Measurements from ENCODE around the gene TBC1D21. TPM values are rescaled to one million over a fixed set of nuclear protein-coding genes. Genes with fewer than 3 reads are reported as not detected.
A peak's percentile ranks its signal among the peaks of the same experiment; 100 is the strongest.

TBC1D21 gene
- polyA plus RNA-seq, 1 donor = not detected

- Histone ChIP-seq H3K9me3 (ENCODE audit: control insufficient read depth, low read depth, low read length) (no peaks in the 10 kb centered on the region), H3K27me3 (ENCODE audit: control insufficient read depth, insufficient read depth, low read length) (no peaks in the 10 kb centered on the region), H3K27ac (ENCODE audit: low read length) (no peak overlapping the region), H3K4me1 (ENCODE audit: control insufficient read depth, insufficient read depth, low read length) (peaks cover 20% of the 10 kb centered on the region), H3K36me3 (ENCODE audit: control insufficient read depth, insufficient read depth, low read length) (no peaks in the 10 kb centered on the region), H3K4me3 (ENCODE audit: low read length) (no peak overlapping the region)
- no CpG with 5 or more reads among the region's 6 CpGs for WGBS (ENCODE audit: insufficient coverage, low lambda C conversion rate)
- DNase-seq = peak; percentile 38 to 57
These were observed 636 bp downstream of the TBC1D21 start for GRCh38 chr15:73873889-73874511.

GRCh38 chr15:73879426-73879825, 6.1 kb downstream of the TBC1D21 start:
- no peaks in the 10 kb centered on the region for H3K9me3 ChIP-seq (ENCODE audit: control insufficient read depth, low read depth, low read length)
- DNase-seq = no peak
- no peak overlapping the region for H3K4me3 ChIP-seq (ENCODE audit: low read length)
- no peak overlapping the region for H3K27ac ChIP-seq (ENCODE audit: low read length)
- H3K27me3 ChIP-seq (ENCODE audit: control insufficient read depth, insufficient read depth, low read length) = no peaks in the 10 kb centered on the region
- no CpG with 5 or more reads among the region's 3 CpGs for WGBS (ENCODE audit: insufficient coverage, low lambda C conversion rate)
- no peaks in the 10 kb centered on the region for H3K36me3 ChIP-seq (ENCODE audit: control insufficient read depth, insufficient read depth, low read length)
- H3K4me1 ChIP-seq (ENCODE audit: control insufficient read depth, insufficient read depth, low read length) = peaks cover 11% of the 10 kb centered on the region

- WGBS (ENCODE audit: insufficient coverage, low lambda C conversion rate) = 70% methylated on average over 2 of the region's 12 CpGs
- H3K27me3 ChIP-seq (ENCODE audit: control insufficient read depth, insufficient read depth, low read length) = no peaks in the 10 kb centered on the region
These were observed 8.4 kb downstream of the TBC1D21 start for GRCh38 chr15:73881579-73882320.

GRCh38 chr15:73882761-73883419, 9.5 kb downstream of the TBC1D21 start:
- no peaks in the 10 kb centered on the region for H3K9me3 ChIP-seq (ENCODE audit: control insufficient read depth, low read depth, low read length)
- H3K4me1 ChIP-seq (ENCODE audit: control insufficient read depth, insufficient read depth, low read length) = peaks cover 4% of the 10 kb centered on the region
- H3K4me3 ChIP-seq (ENCODE audit: low read length) = no peak overlapping the region
- no peak overlapping the region for H3K27ac ChIP-seq (ENCODE audit: low read length)
- no peaks in the 10 kb centered on the region for H3K36me3 ChIP-seq (ENCODE audit: control insufficient read depth, insufficient read depth, low read length)
- no peak for DNase-seq
- no CpG with 5 or more reads among the region's 10 CpGs for WGBS (ENCODE audit: insufficient coverage, low lambda C conversion rate)
- no peaks in the 10 kb centered on the region for H3K27me3 ChIP-seq (ENCODE audit: control insufficient read depth, insufficient read depth, low read length)

More at GRCh38 chr15:73881579-73882320, 8.4 kb downstream of the TBC1D21 start:
- H3K4me1 ChIP-seq (ENCODE audit: control insufficient read depth, insufficient read depth, low read length) = peaks cover 4% of the 10 kb centered on the region
- H3K27ac ChIP-seq (ENCODE audit: low read length) = no peak overlapping the region
- H3K36me3 ChIP-seq (ENCODE audit: control insufficient read depth, insufficient read depth, low read length) = no peaks in the 10 kb centered on the region
- DNase-seq = no peak
- no peaks in the 10 kb centered on the region for H3K9me3 ChIP-seq (ENCODE audit: control insufficient read depth, low read depth, low read length)
- no peak overlapping the region for H3K4me3 ChIP-seq (ENCODE audit: low read length)

GRCh38 chr15:73884159-73884558, 10.8 kb downstream of the TBC1D21 start:
- H3K4me3 ChIP-seq (ENCODE audit: low read length) = no peak overlapping the region
- H3K36me3 ChIP-seq (ENCODE audit: control insufficient read depth, insufficient read depth, low read length) = no peaks in the 10 kb centered on the region
- DNase-seq = no peak
- peaks cover 4% of the 10 kb centered on the region for H3K4me1 ChIP-seq (ENCODE audit: control insufficient read depth, insufficient read depth, low read length)
- H3K27ac ChIP-seq (ENCODE audit: low read length) = no peak overlapping the region
- no peaks in the 10 kb centered on the region for H3K27me3 ChIP-seq (ENCODE audit: control insufficient read depth, insufficient read depth, low read length)
- no CpG with 5 or more reads among the region's 3 CpGs for WGBS (ENCODE audit: insufficient coverage, low lambda C conversion rate)
- H3K9me3 ChIP-seq (ENCODE audit: control insufficient read depth, low read depth, low read length) = no peaks in the 10 kb centered on the region

- WGBS (ENCODE audit: insufficient coverage, low lambda C conversion rate) = no CpG with 5 or more reads among the region's 9 CpGs
- Histone ChIP-seq H3K27me3 (ENCODE audit: control insufficient read depth, insufficient read depth, low read length) (no peaks in the 10 kb centered on the region), H3K4me3 (ENCODE audit: low read length) (no peak overlapping the region)
These were observed 12.8 kb downstream of the TBC1D21 start for GRCh38 chr15:73885954-73886700.

GRCh38 chr15:73886717-73887345, 13.5 kb downstream of the TBC1D21 start:
- no peaks in the 10 kb centered on the region for H3K27me3 ChIP-seq (ENCODE audit: control insufficient read depth, insufficient read depth, low read length)
- DNase-seq = no peak
- peaks cover 2% of the 10 kb centered on the region for H3K4me1 ChIP-seq (ENCODE audit: control insufficient read depth, insufficient read depth, low read length)
- WGBS (ENCODE audit: insufficient coverage, low lambda C conversion rate) = no CpG with 5 or more reads among the region's 5 CpGs
- no peaks in the 10 kb centered on the region for H3K9me3 ChIP-seq (ENCODE audit: control insufficient read depth, low read depth, low read length)
- H3K4me3 ChIP-seq (ENCODE audit: low read length) = no peak overlapping the region
- H3K36me3 ChIP-seq (ENCODE audit: control insufficient read depth, insufficient read depth, low read length) = no peaks in the 10 kb centered on the region
- no peak overlapping the region for H3K27ac ChIP-seq (ENCODE audit: low read length)

More at GRCh38 chr15:73885954-73886700, 12.8 kb downstream of the TBC1D21 start:
- H3K9me3 ChIP-seq (ENCODE audit: control insufficient read depth, low read depth, low read length) = no peaks in the 10 kb centered on the region
- DNase-seq = no peak
- peaks cover 4% of the 10 kb centered on the region for H3K4me1 ChIP-seq (ENCODE audit: control insufficient read depth, insufficient read depth, low read length)
- H3K27ac ChIP-seq (ENCODE audit: low read length) = no peak overlapping the region
- no peaks in the 10 kb centered on the region for H3K36me3 ChIP-seq (ENCODE audit: control insufficient read depth, insufficient read depth, low read length)

- Histone ChIP-seq H3K27ac (ENCODE audit: low read length) (no peak overlapping the region), H3K4me3 (ENCODE audit: low read length) (no peak overlapping the region), H3K36me3 (ENCODE audit: control insufficient read depth, insufficient read depth, low read length) (no peaks in the 10 kb centered on the region), H3K4me1 (ENCODE audit: control insufficient read depth, insufficient read depth, low read length) (no peaks in the 10 kb centered on the region), H3K9me3 (ENCODE audit: control insufficient read depth, low read depth, low read length) (no peaks in the 10 kb centered on the region), H3K27me3 (ENCODE audit: control insufficient read depth, insufficient read depth, low read length) (no peaks in the 10 kb centered on the region)
- no CpG with 5 or more reads among the region's 7 CpGs for WGBS (ENCODE audit: insufficient coverage, low lambda C conversion rate)
- no peak for DNase-seq
These were observed 14.1 kb downstream of the TBC1D21 start for GRCh38 chr15:73887481-73887880.

GRCh38 chr15:73888224-73889041, 15.1 kb downstream of the TBC1D21 start:
- no peak for DNase-seq
- H3K36me3 ChIP-seq (ENCODE audit: control insufficient read depth, insufficient read depth, low read length) = no peaks in the 10 kb centered on the region
- no peaks in the 10 kb centered on the region for H3K4me1 ChIP-seq (ENCODE audit: control insufficient read depth, insufficient read depth, low read length)
- no peak overlapping the region for H3K4me3 ChIP-seq (ENCODE audit: low read length)
- H3K9me3 ChIP-seq (ENCODE audit: control insufficient read depth, low read depth, low read length) = no peaks in the 10 kb centered on the region
- 86% methylated on average over 1 of the region's 10 CpGs for WGBS (ENCODE audit: insufficient coverage, low lambda C conversion rate)
- H3K27me3 ChIP-seq (ENCODE audit: control insufficient read depth, insufficient read depth, low read length) = no peaks in the 10 kb centered on the region
- H3K27ac ChIP-seq (ENCODE audit: low read length) = no peak overlapping the region

Measured in large intestine (tissue), 3 donors.